HG02642 (cell line): ENCODE results near the gene CDC26.

Experiments used
- ATAC-seq: cut with Tn5 transposase; IDR thresholded peaks from one replicate; pipeline ENCODE4 v1.9.1; 2021; ENCODE audit warnings: mild to moderate bottlenecking; ENCODE audit not compliant: unreplicated experiment, poor library complexity

Gene CDC26

GRCh38 chr9:113275157-113276131 is at the start of gene CDC26, which contains the start of gene PRPF4:
Gene CDC26, minus strand, starts transcription at chr9:113275572. Its CDS starts 3,065 bp downstream, at chr9:113272507.
Gene PRPF4, plus strand, starts transcription at chr9:113275658. Its CDS starts 86 bp downstream, at chr9:113275744.
- peak; percentile 98 for ATAC-seq

- no peak for ATAC-seq
Observed at GRCh38 chr9:113322671-113323070, 47.3 kb upstream of the CDC26 start.

- ATAC-seq, result no peak
Observed at GRCh38 chr9:113320051-113320450, 44.7 kb upstream of the CDC26 start.

GRCh38 chr9:113319054-113319453 is 43.7 kb upstream of the CDC26 start:
- ATAC-seq, result no peak

GRCh38 chr9:113317777-113318176 is 42.4 kb upstream of the CDC26 start:
- ATAC-seq, result no peak

- no peak for ATAC-seq
Observed at GRCh38 chr9:113316030-113316429, 40.7 kb upstream of the CDC26 start.

GRCh38 chr9:113315231-113315630 is 39.9 kb upstream of the CDC26 start:
- no peak for ATAC-seq

- no peak for ATAC-seq
Observed at GRCh38 chr9:113313261-113313660, 37.9 kb upstream of the CDC26 start.

GRCh38 chr9:113311961-113312360 is 36.6 kb upstream of the CDC26 start:
- ATAC-seq, result no peak

GRCh38 chr9:113310538-113310937 is 35.2 kb upstream of the CDC26 start:
- no peak for ATAC-seq

GRCh38 chr9:113309204-113309813 is 33.9 kb upstream of the CDC26 start:
- ATAC-seq, result no peak

- ATAC-seq, result no peak
Observed at GRCh38 chr9:113307396-113307975, 32.1 kb upstream of the CDC26 start.

- ATAC-seq, result no peak
Observed at GRCh38 chr9:113306566-113306965, 31.2 kb upstream of the CDC26 start.

- no peak for ATAC-seq
Observed at GRCh38 chr9:113302792-113303418, 27.5 kb upstream of the CDC26 start, which contains the start of gene RNF183. Gene RNF183, minus strand, starts transcription at chr9:113303376. Its CDS starts 5,192 bp downstream, at chr9:113298184.

- no peak for ATAC-seq
Observed at GRCh38 chr9:113301548-113301947, 26.2 kb upstream of the CDC26 start.

- ATAC-seq, result no peak
Observed at GRCh38 chr9:113299800-113300292, 24.5 kb upstream of the CDC26 start.

- ATAC-seq, result no peak
Observed at GRCh38 chr9:113298924-113299770, 23.8 kb upstream of the CDC26 start.

GRCh38 chr9:113298311-113298710 is 22.9 kb upstream of the CDC26 start:
- no peak for ATAC-seq

- ATAC-seq, result no peak
Observed at GRCh38 chr9:113296796-113297558, 21.6 kb upstream of the CDC26 start.
